DOHH2 (cell line): Measurements from ENCODE around the gene NEK5.

Experiments
- CTCF ChIP-seq: fragments of 200-600 bp; sonication (generic); IDR thresholded peaks from one replicate; pipeline ENCODE4 v1.5.1; 2014; ENCODE audit warnings: antibody characterized with exemption, mild to moderate bottlenecking, low read depth, low read length; ENCODE audit not compliant: poor library complexity, severe bottlenecking
- EZH2phosphoT487 ChIP-seq: fragments of 200-600 bp; sonication (generic); IDR thresholded peaks from 2 replicates; pipeline ENCODE4 v1.6.1; 2017; ENCODE audit warnings: borderline replicate concordance, mild to moderate bottlenecking, antibody characterized with exemption, low read length, moderate library complexity, mixed read lengths

- TF ChIP-seq CTCF = no peak
- no peak for TF ChIP-seq EZH2phosphoT487
Measured at GRCh38 chr13:52104624-52105023, 24.2 kb downstream of the NEK5 start.
